Dedifferentiated amniotic fluid mesenchymal stem cell (primary cell): Measurements from ENCODE around the gene PLA2G2E.
"Not testable (repeated sequence)": the region's sequence is repeated elsewhere in the genome, so short reads cannot be mapped to it uniquely, and the experiment has no call there.

Experiments used
- DNase-seq: peaks from one replicate; pipeline ENCODE4 v3.0.0-alpha.2; 2016; ENCODE audit errors: extremely low spot score

Gene PLA2G2E

GRCh38 chr1:19932866-19933265 lies 9.4 kb upstream of the PLA2G2E start:
- DNase-seq = no peak

- not testable (repeated sequence) for DNase-seq
Measured at GRCh38 chr1:19927130-19927421, 3.7 kb upstream of the PLA2G2E start.

- DNase-seq = no peak
Measured at GRCh38 chr1:19926296-19927129, 3.1 kb upstream of the PLA2G2E start.

- DNase-seq = no peak
Measured at GRCh38 chr1:19925342-19926070, 2.1 kb upstream of the PLA2G2E start.

- DNase-seq = no peak
Measured at GRCh38 chr1:19923953-19924346, 533 bp upstream of the PLA2G2E start.

- no peak for DNase-seq
Measured at GRCh38 chr1:19922015-19922688, 1.3 kb downstream of the PLA2G2E start.

GRCh38 chr1:19921310-19921709 lies 2.1 kb downstream of the PLA2G2E start:
- DNase-seq = no peak

- DNase-seq = no peak
Measured at GRCh38 chr1:19920132-19920710, 3.2 kb downstream of the PLA2G2E start.

GRCh38 chr1:19918057-19918456 lies 5.4 kb downstream of the PLA2G2E start:
- DNase-seq = peak; percentile 77

GRCh38 chr1:19910650-19911049 lies 12.8 kb downstream of the PLA2G2E start:
- DNase-seq = no peak

GRCh38 chr1:19909971-19910370 lies 13.4 kb downstream of the PLA2G2E start:
- no peak for DNase-seq

- DNase-seq = no peak
Measured at GRCh38 chr1:19909392-19909791, 14.0 kb downstream of the PLA2G2E start.

GRCh38 chr1:19907456-19907855 lies 16.0 kb downstream of the PLA2G2E start:
- DNase-seq = no peak

- DNase-seq = no peak
Measured at GRCh38 chr1:19903621-19904020, 19.8 kb downstream of the PLA2G2E start.

GRCh38 chr1:19901653-19902052 lies 21.8 kb downstream of the PLA2G2E start:
- no peak for DNase-seq

GRCh38 chr1:19894218-19894617 lies 29.2 kb downstream of the PLA2G2E start:
- DNase-seq = no peak

GRCh38 chr1:19893687-19894086 lies 29.7 kb downstream of the PLA2G2E start:
- no peak for DNase-seq

- no peak for DNase-seq
Measured at GRCh38 chr1:19892628-19893168, 30.7 kb downstream of the PLA2G2E start.

GRCh38 chr1:19892129-19892528 lies 31.3 kb downstream of the PLA2G2E start:
- no peak for DNase-seq

- DNase-seq = no peak
Measured at GRCh38 chr1:19889656-19890055, 33.8 kb downstream of the PLA2G2E start.

- no peak for DNase-seq
Measured at GRCh38 chr1:19888112-19888511, 35.3 kb downstream of the PLA2G2E start.

GRCh38 chr1:19885821-19886220 lies 37.6 kb downstream of the PLA2G2E start:
- DNase-seq = no peak
